Measurements from ENCODE around the gene ADGRA1. TPM values are rescaled to one million over a fixed set of nuclear protein-coding genes. Genes with fewer than 3 reads are reported as not detected.
A peak's percentile ranks its signal among the peaks of the same experiment; 100 is the strongest.
"Not testable (repeated sequence)": the region's sequence is repeated elsewhere in the genome, so short reads cannot be mapped to it uniquely, and the experiment has no call there.

ADGRA1 gene
- total RNA-seq, 3 donors from 2014 or later (not counting 1 experiment from before 2014, with no cell fraction given), result not detected

- H3K36me3 Mint-ChIP-seq, result no peaks in the 10 kb centered on the region
- TF ChIP-seq CTCF (IDR thresholded peaks at IDR 0.05), result no peak
These were observed 46.8 kb downstream of the ADGRA1 start for GRCh38 chr10:133134411-133135115.

GRCh38 chr10:133135116-133135465 lies 47.4 kb downstream of the ADGRA1 start:
- 74% methylated on average over 8 of the region's 8 CpGs for WGBS (ENCODE audit: insufficient coverage)
- H3K36me3 ChIP-seq (ENCODE audit: control insufficient read depth, insufficient read depth, low read length), result no peaks in the 10 kb centered on the region
- H3K27me3 ChIP-seq (ENCODE audit: control insufficient read depth, insufficient read depth, low read length), result no peaks in the 10 kb centered on the region
- no peaks in the 10 kb centered on the region for H3K9me3 ChIP-seq (ENCODE audit: control insufficient read depth, insufficient read depth, low read length)
- H3K9me3 Mint-ChIP-seq, result no peaks in the 10 kb centered on the region
- H3K4me3 Mint-ChIP-seq, result no peak overlapping the region
- H3K36me3 Mint-ChIP-seq, result no peaks in the 10 kb centered on the region
- no peaks in the 10 kb centered on the region for H3K4me1 ChIP-seq (ENCODE audit: control insufficient read depth, insufficient read depth, low read length)
- intact Hi-C loops (cut with micrococcal nuclease), result no loop called here
- TF ChIP-seq CTCF (IDR thresholded peaks at IDR 0.05), result no peak
- H3K27ac ChIP-seq (ENCODE audit: low read length), result no peak overlapping the region
- H3K27me3 Mint-ChIP-seq (ENCODE audit: low read depth in 2 of 2), result peaks cover 0 to 2% of the 10 kb centered on the region in 2 donors
- ATAC-seq (no peak), DNase-seq (no peak)
- H3K4me1 Mint-ChIP-seq, result no peaks in the 10 kb centered on the region
- no peak overlapping the region for H3K27ac Mint-ChIP-seq
- no peak overlapping the region for H3K4me3 ChIP-seq (ENCODE audit: low read length)

More at GRCh38 chr10:133134411-133135115, 46.8 kb downstream of the ADGRA1 start:
- DNase-seq (no peak), ATAC-seq (no peak)
- peak overlapping the region in 1 of 2 donors; percentile 20 for H3K27ac Mint-ChIP-seq
- H3K4me3 ChIP-seq (ENCODE audit: low read length), result no peak overlapping the region
- intact Hi-C loops (cut with micrococcal nuclease), result no loop called here
- WGBS (ENCODE audit: insufficient coverage), result 76% methylated on average over 20 of the region's 20 CpGs
- no peak overlapping the region for H3K27ac ChIP-seq (ENCODE audit: low read length)
- H3K27me3 Mint-ChIP-seq (ENCODE audit: low read depth in 2 of 2), result peaks cover 0 to 2% of the 10 kb centered on the region in 2 donors
- no peaks in the 10 kb centered on the region for H3K36me3 ChIP-seq (ENCODE audit: control insufficient read depth, insufficient read depth, low read length)
- no peaks in the 10 kb centered on the region for H3K4me1 Mint-ChIP-seq
- H3K9me3 ChIP-seq (ENCODE audit: control insufficient read depth, insufficient read depth, low read length), result no peaks in the 10 kb centered on the region
- H3K27me3 ChIP-seq (ENCODE audit: control insufficient read depth, insufficient read depth, low read length), result no peaks in the 10 kb centered on the region
- no peak overlapping the region for H3K4me3 Mint-ChIP-seq
- no peaks in the 10 kb centered on the region for H3K9me3 Mint-ChIP-seq
- no peaks in the 10 kb centered on the region for H3K4me1 ChIP-seq (ENCODE audit: control insufficient read depth, insufficient read depth, low read length)

GRCh38 chr10:133137486-133138145 lies 49.9 kb downstream of the ADGRA1 start:
- H3K4me1 Mint-ChIP-seq; intact Hi-C loops (cut with micrococcal nuclease); H3K27me3 Mint-ChIP-seq (ENCODE audit: low read depth in 2 of 2); H3K27ac ChIP-seq (ENCODE audit: low read length); H3K36me3 ChIP-seq (ENCODE audit: control insufficient read depth, insufficient read depth, low read length); H3K4me3 Mint-ChIP-seq; H3K27ac Mint-ChIP-seq; H3K36me3 Mint-ChIP-seq; H3K4me1 ChIP-seq (ENCODE audit: control insufficient read depth, insufficient read depth, low read length); H3K9me3 ChIP-seq (ENCODE audit: control insufficient read depth, insufficient read depth, low read length); DNase-seq; H3K27me3 ChIP-seq (ENCODE audit: control insufficient read depth, insufficient read depth, low read length); H3K4me3 ChIP-seq (ENCODE audit: low read length); ATAC-seq; H3K9me3 Mint-ChIP-seq: not testable (repeated sequence)
- 88% methylated on average over 5 of the region's 12 CpGs for WGBS (ENCODE audit: insufficient coverage)

GRCh38 chr10:133139551-133140065 lies 51.9 kb downstream of the ADGRA1 start:
- no peaks in the 10 kb centered on the region for H3K36me3 ChIP-seq (ENCODE audit: control insufficient read depth, insufficient read depth, low read length)
- no peaks in the 10 kb centered on the region for H3K9me3 ChIP-seq (ENCODE audit: control insufficient read depth, insufficient read depth, low read length)
- TF ChIP-seq CTCF (IDR thresholded peaks at IDR 0.05), result no peak
- intact Hi-C loops (cut with micrococcal nuclease), result no loop called here
- H3K27me3 ChIP-seq (ENCODE audit: control insufficient read depth, insufficient read depth, low read length), result no peaks in the 10 kb centered on the region
- no peak for DNase-seq
- no peaks in the 10 kb centered on the region for H3K9me3 Mint-ChIP-seq
- ATAC-seq, result no peak
- peaks cover 0 to 11% of the 10 kb centered on the region in 2 donors for H3K4me1 Mint-ChIP-seq
- peaks cover 4 to 5% of the 10 kb centered on the region in 2 donors for H3K27me3 Mint-ChIP-seq (ENCODE audit: low read depth in 2 of 2)
- 39% methylated on average over 17 of the region's 17 CpGs for WGBS (ENCODE audit: insufficient coverage)
- no peak overlapping the region for H3K4me3 ChIP-seq (ENCODE audit: low read length)
- H3K27ac Mint-ChIP-seq, result no peak overlapping the region
- no peak overlapping the region for H3K4me3 Mint-ChIP-seq
- no peaks in the 10 kb centered on the region for H3K36me3 Mint-ChIP-seq
- H3K4me1 ChIP-seq (ENCODE audit: control insufficient read depth, insufficient read depth, low read length), result peaks cover 4% of the 10 kb centered on the region
- H3K27ac ChIP-seq (ENCODE audit: low read length), result no peak overlapping the region
